Testis (tissue), 2 donors: ENCODE data around the gene HTR4.

Source experiments
- POLR2A ChIP-seq: fragments of 450-650 bp; IDR thresholded peaks from one replicate; pipeline ENCODE4 v1.6.1; 2017; ENCODE audit warnings: antibody characterized with exemption, mild to moderate bottlenecking, moderate library complexity
- TF ChIP-seq, protein P1 (sequence below), 3 experiments: fragments of 450-650 bp in 2 of 3; fragments of 200-600 bp in 1 of 3; sonication (generic) in 1 of 3; IDR thresholded peaks; one replicate each; pipeline ENCODE4 v1.5.1; 2016 to 2019; ENCODE audit warnings: antibody characterized with exemption in 3 of 3, mild to moderate bottlenecking in 2 of 3, moderate library complexity in 1 of 3

DNA sequence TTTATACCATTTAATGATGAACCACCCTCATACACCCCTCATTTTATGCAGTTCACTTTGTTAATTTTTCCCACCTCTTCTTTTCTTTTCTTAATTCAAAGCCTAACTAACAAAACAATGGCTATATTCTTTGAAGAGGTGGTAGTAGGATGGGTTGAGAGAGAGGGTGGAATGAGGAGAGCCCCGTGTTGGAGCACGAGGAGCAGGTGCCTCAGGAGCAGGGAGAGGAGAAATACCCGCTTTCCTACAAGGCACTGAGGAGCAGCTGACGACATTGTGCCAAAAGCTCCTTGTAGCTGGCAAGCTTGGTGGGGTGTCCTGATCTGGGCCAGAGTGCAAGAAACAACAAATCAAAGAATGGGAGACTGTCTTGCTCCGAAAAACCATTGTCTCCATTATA is 129.6 kb downstream of the HTR4 start:
- TF ChIP-seq, protein P1, sequence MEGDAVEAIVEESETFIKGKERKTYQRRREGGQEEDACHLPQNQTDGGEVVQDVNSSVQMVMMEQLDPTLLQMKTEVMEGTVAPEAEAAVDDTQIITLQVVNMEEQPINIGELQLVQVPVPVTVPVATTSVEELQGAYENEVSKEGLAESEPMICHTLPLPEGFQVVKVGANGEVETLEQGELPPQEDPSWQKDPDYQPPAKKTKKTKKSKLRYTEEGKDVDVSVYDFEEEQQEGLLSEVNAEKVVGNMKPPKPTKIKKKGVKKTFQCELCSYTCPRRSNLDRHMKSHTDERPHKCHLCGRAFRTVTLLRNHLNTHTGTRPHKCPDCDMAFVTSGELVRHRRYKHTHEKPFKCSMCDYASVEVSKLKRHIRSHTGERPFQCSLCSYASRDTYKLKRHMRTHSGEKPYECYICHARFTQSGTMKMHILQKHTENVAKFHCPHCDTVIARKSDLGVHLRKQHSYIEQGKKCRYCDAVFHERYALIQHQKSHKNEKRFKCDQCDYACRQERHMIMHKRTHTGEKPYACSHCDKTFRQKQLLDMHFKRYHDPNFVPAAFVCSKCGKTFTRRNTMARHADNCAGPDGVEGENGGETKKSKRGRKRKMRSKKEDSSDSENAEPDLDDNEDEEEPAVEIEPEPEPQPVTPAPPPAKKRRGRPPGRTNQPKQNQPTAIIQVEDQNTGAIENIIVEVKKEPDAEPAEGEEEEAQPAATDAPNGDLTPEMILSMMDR (IDR thresholded peaks at IDR 0.05), result no peak
- TF ChIP-seq POLR2A, result no peak
